ENCODE results near the gene PCP2. TPM values are rescaled to one million over a fixed set of nuclear protein-coding genes. Genes with fewer than 3 reads are reported as not detected.

PCP2 gene
- total and polyA plus RNA-seq, 2 of the 13 experiments (the other 11 are each of a cell fraction or from before 2014, with no cell fraction given): 0.62 TPM; not detected in 1

- TF ChIP-seq SRY (CRISPR knock-in tag; IDR thresholded peaks at IDR 0.05) (0 out of 2 replicates have a peak, but pooled peaks have one; percentile 16), ZFY (CRISPR knock-in tag; IDR thresholded peaks at IDR 0.05) (peak; percentile 66), ZNF670 (CRISPR knock-in tag; IDR thresholded peaks at IDR 0.05; ENCODE audit: borderline replicate concordance) (no peak), FOXP1 (IDR thresholded peaks at IDR 0.05) (no peak), FOXP1 (CRISPR knock-in tag; IDR thresholded peaks at IDR 0.05) (no peak), SNAI1 (CRISPR knock-in tag; IDR thresholded peaks at IDR 0.05; ENCODE audit: borderline replicate concordance) (no peak), ZNF143 (CRISPR knock-in tag; IDR thresholded peaks at IDR 0.05) (no peak), ZNF574 (CRISPR knock-in tag; IDR thresholded peaks at IDR 0.05) (no peak), NAIF1 (CRISPR knock-in tag; IDR thresholded peaks at IDR 0.05; ENCODE audit: borderline replicate concordance) (no peak), ZNF75D (CRISPR knock-in tag; IDR thresholded peaks at IDR 0.05; ENCODE audit: borderline replicate concordance) (no peak), CCDC6 (CRISPR knock-in tag; IDR thresholded peaks at IDR 0.05) (no peak), DPF2 (CRISPR knock-in tag; IDR thresholded peaks at IDR 0.05; ENCODE audit: borderline replicate concordance, low read depth) (no peak), TP53 (CRISPR knock-in tag; conservative IDR thresholded peaks at IDR 0.05) (no peak), ZNF407 (CRISPR knock-in tag; IDR thresholded peaks at IDR 0.05; ENCODE audit: not compliant biosample characterization) (no peak), FOSL1 (CRISPR knock-in tag; IDR thresholded peaks at IDR 0.05; ENCODE audit: borderline replicate concordance) (no peak), AGO2 (optimal IDR thresholded peaks at IDR 0.05; ENCODE audit: low read depth, low read length) (peak; percentile 87)
- TF ChIP-seq, protein P1, sequence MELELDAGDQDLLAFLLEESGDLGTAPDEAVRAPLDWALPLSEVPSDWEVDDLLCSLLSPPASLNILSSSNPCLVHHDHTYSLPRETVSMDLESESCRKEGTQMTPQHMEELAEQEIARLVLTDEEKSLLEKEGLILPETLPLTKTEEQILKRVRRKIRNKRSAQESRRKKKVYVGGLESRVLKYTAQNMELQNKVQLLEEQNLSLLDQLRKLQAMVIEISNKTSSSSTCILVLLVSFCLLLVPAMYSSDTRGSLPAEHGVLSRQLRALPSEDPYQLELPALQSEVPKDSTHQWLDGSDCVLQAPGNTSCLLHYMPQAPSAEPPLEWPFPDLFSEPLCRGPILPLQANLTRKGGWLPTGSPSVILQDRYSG (CRISPR knock-in tag; IDR thresholded peaks at IDR 0.05): no peak
Observed at GRCh38 chr19:7596211-7596937, 37.1 kb downstream of the PCP2 start (continued).
